ENCODE results near the gene CCDC51.

The CCDC51 gene

DNA sequence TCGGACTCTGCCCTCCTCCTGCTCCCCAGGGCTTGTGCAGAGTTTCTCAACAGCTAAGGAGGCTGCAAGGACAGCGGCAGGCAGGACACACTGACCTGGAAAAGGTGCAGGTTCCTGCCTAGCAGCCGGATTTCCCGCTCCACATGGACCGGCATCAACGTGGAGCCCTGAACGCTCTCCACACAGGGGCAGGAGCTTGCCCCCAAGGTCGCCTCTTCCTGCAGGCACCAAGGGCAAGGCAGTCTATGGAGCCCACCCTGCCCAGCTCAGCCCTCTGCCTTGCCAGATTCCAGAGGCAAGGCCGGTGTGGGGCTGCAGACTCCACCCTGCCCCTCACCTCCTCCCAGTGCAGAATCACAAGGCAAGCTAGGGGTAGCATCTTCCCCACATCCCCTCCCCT is 20.8 kb downstream of the CCDC51 start:
- no peak for DNase-seq (ENCODE audit: low read depth)

DNA sequence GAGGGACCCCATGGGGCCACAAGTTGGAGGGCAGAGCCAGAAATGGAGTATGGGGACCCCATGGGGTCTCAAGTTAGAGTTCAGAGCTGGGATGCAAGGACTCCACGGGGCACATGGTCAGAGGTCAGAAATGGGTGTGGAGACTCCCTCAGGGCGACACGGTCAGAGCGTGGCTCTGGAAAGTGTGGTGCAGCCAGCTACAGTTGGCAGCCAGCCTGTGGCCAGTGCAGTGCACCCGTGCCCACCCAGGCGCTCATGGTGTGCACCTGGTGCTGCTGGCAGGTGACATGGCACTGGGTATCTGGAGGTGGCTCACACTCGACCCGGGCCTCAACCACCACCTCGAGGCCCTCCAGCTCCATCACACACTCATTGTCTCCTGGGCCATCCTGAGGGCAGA is 21.3 kb downstream of the CCDC51 start:
- DNase-seq (ENCODE audit: low read depth): no peak

DNA sequence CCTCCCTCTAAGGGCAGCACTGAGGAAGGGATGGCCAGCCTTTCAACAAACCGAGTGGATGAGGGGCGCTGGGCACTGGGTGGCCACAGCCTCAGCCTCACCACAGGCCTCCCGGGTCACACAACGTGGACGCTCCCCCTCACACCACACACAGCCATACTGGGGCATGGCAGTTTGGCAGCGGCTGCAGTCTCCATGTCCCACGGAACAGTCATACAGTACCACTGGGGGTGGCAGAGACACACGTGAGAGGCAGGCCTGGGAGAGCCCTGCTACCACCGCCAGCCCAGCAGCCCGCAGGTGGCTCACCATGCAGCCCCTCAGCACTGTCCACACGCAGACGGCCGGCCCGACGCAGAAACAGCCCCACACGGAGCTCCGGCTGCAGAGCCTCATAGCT is 21.8 kb downstream of the CCDC51 start:
- DNase-seq (ENCODE audit: low read depth): no peak

DNA sequence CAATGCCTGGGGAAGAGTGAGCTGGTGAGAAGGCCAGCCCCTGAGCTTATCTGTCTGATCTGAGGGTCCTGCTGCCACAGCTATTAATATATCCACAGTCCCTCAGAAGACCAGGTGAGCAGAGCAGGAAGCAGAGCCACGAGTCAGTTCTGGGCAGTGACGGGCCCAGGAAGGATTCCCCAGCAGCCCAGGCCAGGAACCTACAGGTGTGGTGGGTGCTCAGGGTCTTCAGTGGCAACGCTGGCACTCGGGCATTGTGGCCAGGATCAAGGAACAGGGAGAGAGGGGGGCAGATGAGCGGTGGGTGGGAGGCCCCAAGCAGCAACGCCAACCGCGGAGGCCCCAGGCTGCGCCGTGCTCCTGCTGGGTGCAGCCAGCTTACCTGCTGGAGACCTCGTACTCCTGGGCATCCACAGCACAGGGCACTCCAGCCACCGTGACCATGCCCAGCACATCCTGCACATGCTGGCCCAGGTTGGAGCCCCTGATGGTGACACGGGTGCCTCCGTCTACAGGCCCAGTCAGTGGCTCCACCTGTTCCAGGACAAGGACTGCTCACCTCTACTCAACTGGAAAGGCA is 22.3 kb downstream of the CCDC51 start:
- no peak for DNase-seq (ENCODE audit: low read depth)

DNA sequence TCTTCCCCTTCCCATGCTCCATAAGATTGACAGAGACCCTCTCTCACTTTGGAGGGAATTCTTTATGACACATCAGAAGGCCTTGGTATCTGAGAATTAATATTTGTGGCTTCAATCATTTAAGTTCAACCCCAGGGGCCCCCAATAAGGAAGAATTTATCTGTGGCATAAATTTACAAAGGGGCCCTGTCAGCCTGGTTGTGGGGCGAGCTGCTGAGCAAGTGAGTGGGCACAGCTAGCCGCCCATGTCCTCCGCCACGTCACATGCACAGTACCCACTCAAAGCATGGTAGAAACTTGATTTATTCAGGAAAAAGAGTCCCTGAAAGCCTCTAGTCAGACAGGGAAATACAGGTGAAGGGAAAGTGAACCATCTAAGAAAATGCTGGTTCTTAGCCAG is 23.4 kb downstream of the CCDC51 start:
- DNase-seq (ENCODE audit: low read depth): no peak

DNA sequence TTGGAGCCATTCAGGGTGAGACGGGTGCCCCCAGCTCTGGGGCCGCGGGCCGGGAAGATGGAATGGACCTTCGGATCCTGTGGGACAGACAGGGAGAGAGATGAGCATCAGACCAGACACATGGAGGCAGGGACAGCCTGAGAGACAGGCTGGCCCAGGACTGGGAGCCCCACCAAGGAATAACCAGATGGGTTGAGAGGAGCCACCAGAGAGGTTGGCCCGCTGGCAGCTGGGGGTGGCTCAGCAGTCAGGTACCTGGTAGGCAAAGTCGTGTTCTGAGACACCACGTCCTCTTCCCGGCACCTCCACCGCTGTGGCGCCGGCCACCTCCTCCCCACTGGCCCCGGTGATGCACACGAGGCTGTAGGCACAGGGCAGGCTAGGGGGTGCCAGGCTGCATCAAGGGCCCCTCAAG is 23.8 kb downstream of the CCDC51 start:
- DNase-seq (ENCODE audit: low read depth): no peak

DNA sequence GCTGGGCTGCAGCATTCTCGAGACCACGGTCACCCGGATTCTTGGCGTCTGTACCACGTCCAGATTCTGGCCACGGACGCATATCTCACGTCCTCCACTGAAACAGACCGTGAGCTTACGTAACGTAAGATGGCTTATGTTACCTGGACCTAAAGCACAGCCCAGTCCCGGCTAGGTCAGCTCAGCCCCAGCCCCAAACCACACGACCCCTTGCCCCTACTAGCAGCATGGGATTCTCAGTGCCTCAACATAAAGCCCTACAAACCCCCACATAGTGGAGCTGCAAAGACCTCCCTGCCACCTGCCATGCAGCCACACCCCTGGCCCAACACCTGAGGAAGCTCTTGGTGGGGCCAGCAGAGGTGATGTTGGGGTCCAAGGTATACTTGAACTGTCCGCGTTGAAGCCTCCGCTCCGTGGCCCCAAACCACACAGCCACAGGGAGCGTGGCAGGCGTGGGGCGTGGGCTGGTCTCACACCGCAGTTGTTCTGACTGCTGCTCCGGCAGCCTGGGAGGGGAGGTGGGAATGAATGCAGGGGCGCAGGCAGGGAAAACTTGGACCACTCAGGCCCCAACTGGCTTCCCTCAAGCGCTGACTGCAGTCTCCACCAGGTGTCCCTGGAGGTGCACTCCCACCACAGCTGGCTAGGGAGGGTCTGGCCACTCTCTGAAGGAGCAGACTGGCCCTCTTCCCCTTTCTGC is 24.5 kb downstream of the CCDC51 start:
- DNase-seq (ENCODE audit: low read depth): no peak

DNA sequence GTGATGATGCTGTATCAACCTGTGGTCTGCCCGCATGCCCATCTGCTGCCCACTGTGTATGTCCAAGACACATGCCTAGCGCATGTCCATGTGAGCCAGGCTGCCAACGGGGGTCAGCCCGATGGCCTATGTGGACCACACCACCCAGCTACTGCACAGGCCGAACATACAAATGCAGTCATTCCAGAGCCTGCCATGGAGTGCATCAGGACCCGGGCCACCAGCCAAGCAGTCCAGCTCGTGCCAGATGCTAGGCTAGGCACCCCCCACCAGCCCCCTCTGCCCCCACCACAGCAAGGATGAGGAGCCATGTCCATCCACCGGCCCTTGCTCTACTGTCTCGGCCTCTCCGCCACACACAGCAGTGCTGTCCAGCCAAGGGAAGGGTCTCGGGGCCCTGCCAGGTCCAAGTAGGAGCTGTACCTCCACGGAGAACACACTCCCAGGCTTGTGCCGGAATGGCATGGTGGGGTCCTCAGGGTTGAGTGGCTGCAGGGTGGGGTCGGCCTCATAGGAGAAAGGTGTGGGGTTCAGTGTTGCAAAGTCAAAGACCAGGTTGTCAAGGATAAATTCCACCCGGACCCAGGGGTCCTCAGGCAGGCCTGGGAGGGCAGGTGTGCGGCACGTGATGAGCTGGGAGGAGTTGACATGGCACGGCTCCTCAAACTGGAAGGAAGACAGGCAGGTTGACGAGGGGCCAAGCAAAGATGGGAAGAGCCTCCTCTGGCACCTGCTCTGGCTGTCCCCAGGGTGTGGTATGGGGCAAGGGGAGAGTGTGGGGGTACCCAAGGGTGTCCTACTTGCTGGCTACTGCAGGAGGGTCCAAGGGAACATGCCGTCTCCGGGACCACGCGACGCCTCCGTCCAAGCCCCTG is 25.3 kb downstream of the CCDC51 start:
- DNase-seq (ENCODE audit: low read depth): no peak

DNA sequence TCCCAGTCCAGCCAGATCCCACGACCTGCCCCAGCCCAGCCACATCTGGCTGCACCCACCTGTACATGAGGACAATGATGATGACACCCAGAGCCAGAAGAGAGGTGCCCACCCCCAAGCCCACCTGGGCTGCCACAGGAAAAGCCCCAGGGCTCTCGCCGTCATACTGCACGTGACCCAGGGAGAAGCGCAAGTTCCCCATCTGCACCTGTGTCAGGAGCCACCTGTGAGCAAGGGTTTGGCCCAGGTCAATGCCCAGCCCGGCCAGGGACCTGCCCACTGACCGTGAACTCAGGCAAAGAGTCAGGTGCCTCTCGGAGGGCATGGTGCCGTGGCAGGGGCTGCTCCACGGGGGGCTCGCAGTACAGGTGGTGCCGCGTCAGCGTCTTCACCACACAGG is 26.3 kb downstream of the CCDC51 start:
- no peak for DNase-seq (ENCODE audit: low read depth)

DNA sequence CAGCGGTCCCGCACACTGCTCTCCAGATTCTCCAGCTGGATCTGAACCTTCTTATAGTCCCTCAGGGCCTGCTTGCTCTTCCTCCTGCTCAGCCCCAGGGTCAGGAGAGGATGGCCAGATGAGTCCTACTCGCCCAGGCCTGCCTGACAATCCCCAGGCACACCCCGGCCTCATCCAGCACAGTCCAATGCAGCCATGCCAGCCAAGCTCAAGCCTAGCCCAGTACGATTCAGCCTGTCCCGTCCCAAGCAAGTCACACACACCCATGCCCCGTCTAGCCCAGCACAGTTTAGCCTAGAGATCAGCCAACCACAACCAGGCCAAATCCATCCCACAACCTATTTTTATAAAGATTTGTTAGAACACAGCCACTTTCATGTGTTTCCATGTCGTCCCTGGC is 26.8 kb downstream of the CCDC51 start:
- no peak for DNase-seq (ENCODE audit: low read depth)

DNA sequence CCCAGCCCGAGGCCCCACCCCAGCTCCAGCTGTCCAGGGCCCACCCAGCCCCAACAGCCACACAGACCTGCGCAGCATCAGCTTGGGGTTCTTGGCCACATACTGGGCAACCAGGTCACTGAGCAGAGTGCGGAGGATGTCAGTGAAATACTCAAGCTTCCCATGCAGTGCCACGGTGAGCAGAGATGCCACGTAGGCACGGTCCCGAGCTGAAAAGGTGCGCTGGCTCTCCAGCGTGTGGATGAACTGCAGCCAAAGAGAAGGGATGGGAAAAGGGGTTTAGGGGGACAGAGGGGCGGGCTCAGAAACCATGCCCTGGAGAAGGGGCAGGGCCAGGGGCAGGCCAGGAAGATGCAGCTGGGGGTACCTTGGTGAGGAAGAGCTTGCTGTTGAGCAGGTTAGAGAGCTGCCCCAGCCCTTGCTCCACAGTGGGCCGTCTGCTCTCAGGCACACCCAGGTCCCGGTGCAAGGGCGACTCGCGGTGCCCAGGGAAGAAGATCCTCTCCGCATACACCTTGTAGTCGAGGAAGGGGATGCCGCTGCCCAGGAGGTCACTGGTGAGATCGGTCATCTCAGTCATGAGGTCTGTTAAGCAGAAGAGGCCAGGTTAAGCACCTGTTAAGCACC is 27.4 kb downstream of the CCDC51 start:
- DNase-seq (ENCODE audit: low read depth): no peak

DNA sequence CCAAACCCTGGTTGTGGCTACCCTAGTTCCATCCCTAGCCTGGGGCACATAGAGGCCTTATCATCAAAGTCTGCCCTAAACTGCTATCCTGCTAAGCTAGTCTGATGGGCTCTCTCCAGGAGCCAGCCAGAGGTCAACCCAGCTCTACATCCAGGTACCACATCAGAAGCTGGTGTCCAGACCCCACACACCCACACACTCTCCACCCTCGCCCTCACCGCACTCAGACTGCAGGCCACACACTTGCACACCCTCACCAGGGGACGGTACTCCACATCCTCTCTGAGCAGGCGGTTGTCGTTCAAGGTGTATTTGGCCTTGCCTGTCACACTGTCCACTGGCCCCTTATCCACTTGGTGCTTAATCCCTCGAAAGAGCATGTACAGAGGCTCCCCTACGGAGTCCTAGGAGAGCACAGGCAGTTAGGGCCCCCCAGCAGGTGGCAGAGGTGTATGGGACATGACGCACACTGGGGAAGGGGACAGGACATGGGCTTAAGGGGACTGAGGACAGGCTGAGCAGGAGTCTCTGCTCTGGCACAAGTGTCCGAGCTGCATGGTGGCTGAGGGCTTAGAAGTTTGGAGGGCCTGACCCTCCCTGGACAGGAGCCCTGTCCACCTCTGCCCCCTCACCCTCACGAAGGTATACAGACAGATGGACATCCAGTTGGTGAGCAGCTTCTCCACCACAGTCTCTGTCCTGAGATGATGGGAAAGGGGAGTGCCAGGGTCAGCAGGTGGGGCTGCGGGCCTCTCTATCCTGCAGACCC is 28.1 kb downstream of the CCDC51 start:
- no peak for DNase-seq (ENCODE audit: low read depth)

DNA sequence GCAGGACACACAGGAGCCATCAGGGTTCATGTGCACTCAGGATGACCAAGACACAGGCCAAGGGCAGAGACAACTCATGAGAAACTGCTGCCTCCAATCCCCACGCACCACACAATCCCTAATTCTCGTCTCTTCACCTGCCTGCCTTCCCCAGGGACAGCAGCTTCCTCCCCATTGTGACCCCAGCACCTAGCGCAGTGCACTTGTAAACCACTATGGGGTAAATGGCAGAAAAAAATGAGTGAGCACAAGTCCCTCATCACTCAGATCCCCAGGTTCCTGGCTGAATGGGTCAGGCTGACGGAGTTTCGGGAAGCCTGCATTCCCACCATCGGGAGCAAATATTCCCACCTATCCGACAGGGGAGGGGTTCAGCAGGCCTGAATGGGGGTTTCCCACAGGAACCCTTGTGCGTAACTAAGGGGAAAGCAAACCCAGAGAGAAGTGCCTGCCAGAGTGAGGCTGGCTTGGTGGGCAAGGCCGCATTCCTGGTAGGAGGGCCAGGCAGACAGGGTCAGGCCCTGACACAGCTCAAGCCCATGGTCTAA is 28.8 kb downstream of the CCDC51 start:
- no peak for DNase-seq (ENCODE audit: low read depth)

DNA sequence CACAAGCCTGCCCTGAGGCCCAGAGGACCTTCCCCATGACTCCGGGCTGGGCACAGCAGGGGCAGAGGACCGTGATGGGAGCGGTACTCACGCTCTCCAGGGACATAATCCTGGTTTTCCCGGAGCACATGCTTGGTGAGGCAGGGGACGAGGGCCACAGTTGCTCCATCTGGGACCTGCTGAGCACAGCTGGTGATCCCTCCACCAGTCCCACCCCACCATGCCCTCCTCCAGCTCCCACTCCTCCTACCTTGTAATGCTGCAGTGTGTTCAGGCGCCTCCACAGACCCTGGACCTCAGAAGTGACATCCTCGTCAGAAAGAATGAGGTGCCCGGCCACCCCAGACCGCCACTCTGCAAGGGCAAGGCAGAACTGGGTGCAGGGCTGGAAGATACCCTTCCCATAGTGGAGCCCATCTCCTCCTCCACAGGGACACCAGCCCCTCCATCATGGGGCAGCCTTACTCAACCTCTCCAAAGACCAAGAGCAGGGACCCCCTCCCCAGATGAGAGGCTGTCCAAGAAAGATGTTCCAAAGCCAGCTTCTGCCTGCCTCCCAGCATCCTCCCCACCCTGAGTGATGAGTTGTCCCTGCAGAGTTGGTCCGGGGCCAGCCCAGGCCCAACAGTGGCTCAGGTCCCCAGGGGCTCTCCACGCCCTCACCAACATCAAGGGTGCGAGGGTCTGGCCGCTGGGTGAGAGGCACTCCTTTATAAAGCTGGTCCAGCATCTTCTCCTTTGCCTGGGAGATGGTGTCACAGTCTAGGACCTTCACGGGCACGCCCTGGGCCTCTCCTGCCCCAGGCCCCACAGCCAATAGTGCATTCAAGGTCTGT is 29.5 kb downstream of the CCDC51 start:
- DNase-seq (ENCODE audit: low read depth): no peak

DNA sequence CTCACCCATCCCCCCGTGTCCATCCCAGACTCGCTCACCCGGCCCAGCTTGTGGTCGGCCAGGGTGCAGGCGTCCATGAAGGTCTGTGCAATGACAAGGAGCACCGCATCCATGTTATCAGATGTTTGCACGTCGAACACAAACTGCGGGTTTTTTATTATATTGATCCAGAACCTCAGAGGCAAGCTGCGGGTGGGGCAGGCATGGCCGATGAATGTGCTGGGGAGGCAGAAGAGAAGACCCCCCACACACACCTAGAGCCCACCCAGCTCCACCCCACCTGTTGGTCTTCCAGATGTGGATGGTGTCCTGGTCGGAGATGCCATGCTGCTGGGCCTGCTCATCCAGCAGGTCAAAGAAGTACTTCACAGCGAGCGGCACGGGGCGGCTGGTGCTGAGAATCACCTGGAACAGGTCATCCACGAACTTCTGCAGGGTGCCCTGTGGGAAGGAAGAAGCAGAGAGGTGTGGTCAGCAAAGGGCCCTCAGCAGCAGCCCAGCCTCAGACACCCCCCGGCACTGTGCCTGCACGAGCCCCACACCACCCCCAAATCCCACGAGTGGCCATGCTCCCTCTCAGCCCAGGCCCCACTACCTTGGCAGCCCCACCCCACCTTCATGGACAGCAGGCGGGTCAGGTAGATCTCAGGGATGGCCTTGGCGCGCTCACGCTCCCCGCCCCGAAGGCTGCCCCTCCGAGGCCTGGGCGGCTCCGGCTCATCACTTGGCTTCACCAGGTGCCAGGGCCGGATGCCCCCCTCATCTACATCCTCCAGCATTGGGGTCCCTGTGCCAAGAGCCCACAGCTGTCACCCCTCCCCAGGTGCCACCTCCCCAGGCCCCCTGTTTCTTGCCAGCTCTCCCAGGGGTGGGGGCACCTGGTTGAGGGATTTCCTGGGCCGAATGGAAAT is 30.4 kb downstream of the CCDC51 start:
- DNase-seq (ENCODE audit: low read depth): no peak

DNA sequence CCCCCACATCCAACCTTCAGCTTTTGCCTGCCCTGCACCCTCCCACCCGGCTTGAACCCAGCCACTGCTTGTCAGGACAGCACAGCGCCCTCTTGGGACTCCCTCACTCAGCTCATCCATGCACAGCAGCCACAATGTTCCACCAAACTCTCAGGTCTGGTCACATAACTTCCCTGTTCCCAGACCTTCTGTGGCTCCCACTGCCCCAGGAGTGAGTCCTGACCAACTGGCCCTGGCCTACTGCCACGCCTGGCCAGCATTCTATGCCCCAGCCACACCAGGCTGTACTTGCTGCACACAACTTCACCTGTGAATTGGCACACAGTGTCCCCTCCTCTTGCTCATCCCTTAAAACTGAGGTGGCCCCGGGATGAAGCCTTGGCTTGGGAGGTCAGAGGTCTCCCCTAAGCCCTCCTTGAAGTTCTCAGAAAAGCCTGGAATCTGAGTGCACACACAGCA is 31.1 kb downstream of the CCDC51 start:
- DNase-seq (ENCODE audit: low read depth): no peak

DNA sequence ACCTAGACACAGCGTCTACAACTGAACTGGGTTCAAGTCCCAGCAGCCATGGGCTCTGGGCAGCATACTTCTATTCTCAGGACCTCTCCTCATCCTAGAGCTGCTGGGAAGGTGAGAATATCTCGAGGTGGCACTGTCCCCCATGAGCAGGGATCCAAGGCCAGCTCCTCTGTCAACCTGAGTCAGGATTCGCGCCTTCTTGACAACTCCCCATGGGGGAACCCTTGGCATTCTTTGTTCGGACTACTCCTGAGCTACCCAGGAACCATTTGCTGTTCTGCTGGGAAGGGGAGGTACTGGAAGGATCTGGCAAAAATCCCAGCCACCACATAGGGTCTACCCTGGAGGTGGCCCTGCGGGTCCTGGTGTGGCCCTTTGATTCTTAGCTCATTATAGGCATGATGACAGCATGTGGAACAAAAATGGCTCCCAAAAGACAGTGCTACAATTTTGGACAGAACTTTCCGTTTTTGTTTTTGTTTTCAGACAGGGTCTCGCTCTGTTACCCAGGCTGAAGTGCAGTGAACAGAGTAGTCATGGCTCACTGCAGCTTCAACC is 32.3 kb downstream of the CCDC51 start:
- DNase-seq (ENCODE audit: low read depth): no peak

DNA sequence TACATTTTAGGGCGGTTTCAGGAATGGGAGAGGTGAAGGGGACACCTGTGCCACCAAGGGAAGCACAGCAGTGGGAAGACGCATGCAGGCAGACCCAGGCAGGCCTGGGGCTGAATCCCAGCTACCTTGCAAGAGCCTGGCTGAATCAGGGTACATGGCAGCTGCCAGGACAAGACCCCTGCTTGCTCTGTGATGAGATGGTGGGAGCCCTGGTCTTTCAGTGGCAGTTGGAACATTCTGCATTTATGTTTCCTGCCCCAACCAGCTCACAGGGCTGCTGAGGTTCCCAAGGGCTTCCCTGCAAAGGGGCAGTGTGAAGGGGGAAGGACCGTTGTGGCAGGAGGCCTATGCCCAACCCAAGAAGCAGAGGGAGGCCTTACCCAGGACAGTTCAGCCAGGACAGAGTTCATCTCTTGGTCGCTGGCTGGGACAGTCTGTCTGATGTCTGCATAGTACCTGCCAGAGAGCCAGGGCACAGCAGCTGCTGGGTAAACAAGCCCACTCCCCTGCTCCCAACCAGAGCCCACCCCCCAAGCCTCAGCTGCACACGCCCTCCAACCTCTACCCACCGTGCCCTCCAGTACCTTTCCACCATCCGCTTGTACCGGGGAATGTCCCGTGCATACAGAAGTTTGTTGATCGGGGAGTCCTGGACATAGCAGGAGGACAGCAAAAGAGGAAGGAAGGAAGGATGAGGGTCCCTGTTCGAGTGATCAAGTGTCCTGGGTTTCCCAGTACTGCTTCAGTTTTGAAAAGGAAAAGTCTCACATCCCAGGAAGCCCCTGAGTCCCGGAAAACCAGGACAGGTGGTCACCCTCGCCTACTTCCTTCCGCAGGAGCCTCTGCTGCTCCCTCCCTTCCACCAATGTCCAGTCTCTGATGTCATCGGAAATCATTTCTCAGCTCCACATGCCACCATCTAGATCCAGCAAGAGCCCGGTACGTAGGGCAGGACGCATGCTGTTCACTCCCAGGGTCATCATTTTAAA is 33.2 kb downstream of the CCDC51 start:
- DNase-seq (ENCODE audit: low read depth): no peak
